Left ventricle myocardium inferior (tissue), 1 donor: Measurements from ENCODE around the gene HRAS. TPM values are rescaled to one million over a fixed set of nuclear protein-coding genes. Genes with fewer than 3 reads are reported as not detected.

Experiments used
- DNase-seq: peaks from one replicate; pipeline ENCODE4 v3.0.0-alpha.2; 2020
- H3K27ac ChIP-seq: fragments of 200-600 bp; replicated peaks from 2 replicates; pipeline ENCODE4 v1.8.0; 2021
- H3K27me3 ChIP-seq: fragments of 200-600 bp; 2 replicates; pipeline ENCODE4 v1.8.0; 2021; ENCODE audit warnings: low read depth
- H3K36me3 ChIP-seq: fragments of 200-600 bp; 2 replicates; pipeline ENCODE4 v1.8.0; 2021
- H3K4me1 ChIP-seq: fragments of 200-600 bp; 2 replicates; pipeline ENCODE4 v1.8.0; 2021
- H3K4me3 ChIP-seq: fragments of 200-600 bp; 2 replicates; pipeline ENCODE4 v1.8.0; 2021; ENCODE audit warnings: mild to moderate bottlenecking, moderate library complexity
- H3K9me3 ChIP-seq: fragments of 200-600 bp; replicated peaks from 2 replicates; pipeline ENCODE4 v1.8.0; 2021
- CTCF ChIP-seq: fragments of 200-600 bp; IDR thresholded peaks from 2 replicates; pipeline ENCODE4 v1.8.0; 2021; ENCODE audit warnings: antibody characterized with exemption, mild to moderate bottlenecking, borderline replicate concordance
- intact Hi-C: fragments of 100-400 bp; cut with micrococcal nuclease; formaldehyde crosslinking; loops from one replicate; pipeline ENCODE4 v1.11.0; 2022
- total RNA-seq: library from RNA; stranded (reverse); fragmentation: NEBNext Ultra II Directional; extraction: Animal tissue kit (Norgen Biotek cat#: 25700); gene quantifications from one replicate; pipeline ENCODE4 v1.2.1, GENCODE V29; 2021
- donor health status: DM: no; HTN: yes; CAD: no; lungs with severe emphysema.

Gene HRAS
- total RNA-seq, 1 donor from 2014 or later: 55.9 TPM

- TF ChIP-seq CTCF: no peak
- peaks cover 86% of the 10 kb centered on the region for H3K36me3 ChIP-seq
- no peaks in the 10 kb centered on the region for H3K9me3 ChIP-seq
- H3K4me1 ChIP-seq: peaks cover 45% of the 10 kb centered on the region
- no peak for DNase-seq
- no peak overlapping the region for H3K4me3 ChIP-seq
- no peak overlapping the region for H3K27ac ChIP-seq
- intact Hi-C loops: no loop called here
- H3K27me3 ChIP-seq: no peaks in the 10 kb centered on the region
These were observed 40.4 kb downstream of the HRAS start for GRCh38 chr11:494761-495536.

GRCh38 chr11:492427-493226 lies 42.7 kb downstream of the HRAS start:
- no peak for TF ChIP-seq CTCF
- Histone ChIP-seq H3K4me1 (peaks cover 21% of the 10 kb centered on the region), H3K4me3 (no peak overlapping the region), H3K27ac (no peak overlapping the region), H3K27me3 (no peaks in the 10 kb centered on the region), H3K36me3 (peaks cover 80% of the 10 kb centered on the region), H3K9me3 (no peaks in the 10 kb centered on the region)
- intact Hi-C loops: no loop called here
- DNase-seq: no peak

DNA sequence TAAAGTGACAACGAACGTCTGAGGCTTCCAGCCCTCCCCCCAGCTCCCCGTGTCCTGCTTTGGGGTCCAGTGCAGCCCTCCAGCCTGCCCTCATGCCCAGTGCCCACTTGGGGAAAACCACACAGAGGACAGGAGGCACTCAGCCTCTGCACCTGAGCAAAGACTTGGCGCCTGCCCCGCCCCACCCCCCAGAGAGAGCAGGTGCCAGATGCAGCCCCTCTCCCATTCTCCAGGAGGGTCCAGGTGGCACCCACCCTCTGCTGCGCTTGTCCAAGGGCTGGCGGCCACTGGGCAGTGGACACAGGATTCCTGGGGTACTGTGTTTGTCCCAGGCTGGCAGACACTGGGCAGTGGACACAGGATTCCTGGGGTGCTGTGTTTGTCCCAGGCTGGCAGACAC lies 44.0 kb downstream of the HRAS start:
- no peak for TF ChIP-seq CTCF
- H3K4me3 ChIP-seq: no peak overlapping the region
- no peak for DNase-seq
- H3K4me1 ChIP-seq: peaks cover 12% of the 10 kb centered on the region
- peaks cover 67% of the 10 kb centered on the region for H3K36me3 ChIP-seq
- no peak overlapping the region for H3K27ac ChIP-seq
- no peaks in the 10 kb centered on the region for H3K9me3 ChIP-seq
- H3K27me3 ChIP-seq: no peaks in the 10 kb centered on the region
- intact Hi-C loops: no loop called here

DNA sequence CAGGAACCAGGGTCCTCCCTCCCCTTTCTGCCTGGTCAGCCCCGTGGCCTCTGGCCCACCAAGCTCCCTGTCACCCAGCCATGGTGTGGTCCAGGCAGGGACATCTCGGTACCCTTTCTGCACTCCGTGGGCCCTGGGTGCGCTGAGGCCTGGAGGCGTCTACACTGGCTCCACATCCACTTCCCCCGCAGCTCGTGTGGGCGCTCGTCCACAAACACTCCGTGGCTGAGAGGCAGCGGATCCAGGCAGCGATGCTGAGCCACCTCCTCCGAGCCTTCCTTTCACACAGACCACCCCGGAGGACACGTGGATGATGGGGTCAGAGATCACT lies 44.5 kb downstream of the HRAS start:
- no peak for DNase-seq
- Histone ChIP-seq H3K9me3 (no peaks in the 10 kb centered on the region), H3K4me3 (no peak overlapping the region), H3K4me1 (peaks cover 8% of the 10 kb centered on the region), H3K36me3 (peaks cover 64% of the 10 kb centered on the region), H3K27ac (no peak overlapping the region), H3K27me3 (no peaks in the 10 kb centered on the region)
- TF ChIP-seq CTCF: no peak
- intact Hi-C loops: no loop called here

DNA sequence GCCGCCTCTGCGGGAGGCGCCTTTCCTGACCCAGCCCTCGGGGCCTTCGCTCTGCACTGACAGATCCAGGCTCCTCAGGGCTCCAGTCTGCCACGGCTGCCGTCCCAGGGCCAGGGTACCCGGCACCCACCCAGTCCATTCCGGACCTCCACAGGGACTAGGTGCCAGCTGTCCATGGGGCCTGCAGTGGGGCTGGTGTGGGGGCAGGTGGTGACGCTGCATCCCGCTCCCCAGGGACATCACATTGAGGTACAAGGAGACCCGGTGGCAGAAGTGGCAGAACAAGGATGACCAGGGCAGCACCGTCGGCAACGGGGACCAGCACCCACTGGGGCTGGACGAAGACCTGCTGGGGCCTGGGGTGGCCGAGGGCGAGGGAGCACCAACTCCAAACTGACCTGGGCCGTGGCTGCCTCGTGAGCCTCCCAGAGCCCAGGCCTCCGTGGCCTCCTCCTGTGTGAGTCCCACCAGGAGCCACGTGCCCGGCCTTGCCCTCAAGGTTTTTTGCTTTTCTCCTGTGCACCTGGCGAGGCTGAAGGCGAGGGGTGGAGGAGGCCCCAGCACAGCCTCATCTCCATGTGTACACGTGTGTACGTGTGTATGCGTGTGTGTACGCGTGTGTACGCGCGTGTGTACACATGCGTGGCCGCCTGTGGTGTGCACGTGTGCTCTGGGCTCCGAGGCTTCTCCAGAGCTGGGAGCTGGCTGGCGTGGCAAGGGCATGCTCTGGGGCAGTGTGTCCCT lies 45.0 kb downstream of the HRAS start:
- H3K9me3 ChIP-seq: no peaks in the 10 kb centered on the region
- DNase-seq: no peak
- TF ChIP-seq CTCF: no peak

More for the DNA sequence above, 45.0 kb downstream of the HRAS start:
- intact Hi-C loops: no loop called here
- Histone ChIP-seq H3K27me3 (no peaks in the 10 kb centered on the region), H3K36me3 (peaks cover 61% of the 10 kb centered on the region), H3K4me1 (peaks cover 3% of the 10 kb centered on the region), H3K4me3 (no peak overlapping the region), H3K27ac (no peak overlapping the region)
